H1 (cell line): ENCODE measurements around the gene SRRM5. TPM values are rescaled to one million over a fixed set of nuclear protein-coding genes. Genes with fewer than 3 reads are reported as not detected.

Source experiments
- CTCF ChIA-PET: fragments of 300-600 bp; sonication (Branson Sonifier 250); formaldehyde crosslinking; loops from one replicate; lab custom pipeline; 2021; ENCODE audit not compliant: partially characterized antibody; lab: Charles Lee
- POLR2A ChIA-PET: fragments of 300-600 bp; sonication (Branson Sonifier 250); formaldehyde crosslinking; loops from one replicate; lab custom pipeline; 2021; ENCODE audit warnings: inconsistent platforms; ENCODE audit not compliant: partially characterized antibody; lab: Charles Lee
- DNase-seq, 2 experiments: peaks; one replicate each; pipeline versions ENCODE4 v3.0.0 to v3.0.0-alpha.2; 2010 to 2022; ENCODE audit warnings: low spot score in 2 of 2, low read depth in 1 of 2, mixed read lengths in 1 of 2
- FAIRE-seq: peaks from 2 replicates; lab custom pipeline; 2011; peaks lifted over from hg19 to GRCh38; lab: Jason Lieb, UNC
- H2AFZ ChIP-seq: 2 replicates; pipeline ENCODE4 v1.8.1; 2012; ENCODE audit warnings: low read length, inconsistent platforms
- H2AK5ac ChIP-seq: 2 replicates; pipeline ENCODE4 v1.6.1; 2013; ENCODE audit warnings: low read depth, low read length
- H2BK120ac ChIP-seq: replicated peaks from 2 replicates; pipeline ENCODE3; 2013; ENCODE audit warnings: low read depth, low read length, inconsistent platforms
- H2BK12ac ChIP-seq: 2 replicates; pipeline ENCODE4 v1.6.1; 2013; ENCODE audit warnings: low read depth, low read length
- H2BK15ac ChIP-seq: 2 replicates; pipeline ENCODE4 v1.6.1; 2013; ENCODE audit warnings: low read length
- H2BK20ac ChIP-seq: 2 replicates; pipeline ENCODE4 v1.6.1; 2013; ENCODE audit warnings: low read length
- H2BK5ac ChIP-seq: 2 replicates; pipeline ENCODE4 v1.6.1; 2013; ENCODE audit warnings: low read depth, low read length
- H3K14ac ChIP-seq: 2 replicates; pipeline ENCODE4 v1.6.1; 2013; ENCODE audit warnings: inconsistent platforms; ENCODE audit not compliant: insufficient read length
- H3K18ac ChIP-seq: 2 replicates; pipeline ENCODE4 v1.6.1; 2013; ENCODE audit warnings: low read length; ENCODE audit errors: extremely low read depth
- H3K23ac ChIP-seq: 2 replicates; pipeline ENCODE4 v1.6.1; 2013; ENCODE audit warnings: inconsistent platforms; ENCODE audit not compliant: insufficient read length
- H3K23me2 ChIP-seq: 2 replicates; pipeline ENCODE4 v1.6.1; 2013; ENCODE audit warnings: low read depth, low read length
- H3K27ac ChIP-seq: 2 replicates; pipeline ENCODE4 v1.6.1; 2011; ENCODE audit warnings: low read depth, low read length, inconsistent platforms
- H3K27me3 ChIP-seq, 4 experiments: replicated peaks in 1 of 4; 1 replicate in 1 of 4; 2 replicates in 3 of 4; pipeline versions ENCODE4 v1.6.1 to v1.8.1; 2011 to 2013; ENCODE audit warnings: low read length in 3 of 4, mild to moderate bottlenecking in 3 of 4, inconsistent platforms in 2 of 4, mixed read lengths in 2 of 4, moderate library complexity in 1 of 4; ENCODE audit not compliant: control insufficient read depth in 3 of 4, insufficient read depth in 3 of 4; ENCODE audit errors: extremely low read depth in 1 of 4
- H3K36me3 ChIP-seq, 4 experiments: 2 replicates each; pipeline versions ENCODE4 v1.6.1 to v1.8.1; 2011 to 2013; ENCODE audit warnings: mild to moderate bottlenecking in 4 of 4, low read length in 3 of 4, moderate library complexity in 2 of 4, control low read depth in 1 of 4, inconsistent platforms in 1 of 4; ENCODE audit not compliant: insufficient read depth in 4 of 4, control insufficient read depth in 2 of 4
- H3K4ac ChIP-seq: replicated peaks from 2 replicates; pipeline ENCODE3; 2013; ENCODE audit warnings: low read length, low read depth, mixed read lengths, inconsistent platforms; ENCODE audit not compliant: insufficient read length
- H3K4me1 ChIP-seq, 4 experiments: replicated peaks in 1 of 4; 1 replicate in 1 of 4; 2 replicates in 3 of 4; pipeline versions ENCODE4 v1.6.1 to v1.8.1; 2011 to 2013; ENCODE audit warnings: low read length in 3 of 4, inconsistent platforms in 2 of 4, mixed read lengths in 1 of 4; ENCODE audit not compliant: insufficient read depth in 4 of 4, control insufficient read depth in 3 of 4
- H3K4me2 ChIP-seq, 2 experiments: 2 replicates each; pipeline versions ENCODE4 v1.6.1 to v1.8.1; 2011 to 2013; ENCODE audit warnings: low read depth in 2 of 2, low read length in 2 of 2, control low read depth in 1 of 2, inconsistent platforms in 1 of 2, mild to moderate bottlenecking in 1 of 2; ENCODE audit not compliant: insufficient read depth in 1 of 2
- H3K4me3 ChIP-seq, 4 experiments: fragments of 200-600, 300-600 bp in 1 of 4; sonication (generic), shearing (Covaris generic), sonication (Bioruptor Twin) in 1 of 4; 2 replicates each; pipeline versions ENCODE4 v1.5.1 to v1.8.1; 2011 to 2016; ENCODE audit warnings: low read length in 4 of 4, low read depth in 3 of 4, control low read depth in 2 of 4, inconsistent platforms in 2 of 4, mild to moderate bottlenecking in 2 of 4, mixed read lengths in 1 of 4, moderate library complexity in 1 of 4; ENCODE audit not compliant: insufficient read depth in 2 of 4; ENCODE audit errors: extremely low read depth in 1 of 4
- H3K56ac ChIP-seq: replicated peaks from 2 replicates; pipeline ENCODE3; 2013; ENCODE audit warnings: low read depth, mild to moderate bottlenecking, mixed read lengths, low read length, inconsistent platforms; ENCODE audit not compliant: insufficient read length
- H3K79me1 ChIP-seq: 2 replicates; pipeline ENCODE4 v1.6.1; 2013; ENCODE audit warnings: low read depth, low read length, control low read depth
- H3K79me2 ChIP-seq, 2 experiments: 2 replicates each; pipeline versions ENCODE4 v1.6.1 to v1.8.1; 2012 to 2013; ENCODE audit warnings: low read length in 2 of 2, mild to moderate bottlenecking in 2 of 2, inconsistent platforms in 1 of 2; ENCODE audit not compliant: insufficient read depth in 2 of 2, control insufficient read depth in 1 of 2
- H3K9ac ChIP-seq, 4 experiments: replicated peaks in 1 of 4; 1 replicate in 1 of 4; 2 replicates in 3 of 4; pipeline versions ENCODE4 v1.6.1 to v1.8.1; 2011 to 2013; ENCODE audit warnings: low read depth in 3 of 4, low read length in 3 of 4, control low read depth in 2 of 4, mild to moderate bottlenecking in 2 of 4, moderate library complexity in 2 of 4, inconsistent platforms in 1 of 4; ENCODE audit errors: extremely low read depth in 1 of 4
- H3K9me3 ChIP-seq, 2 experiments: 2 replicates each; pipeline versions ENCODE4 v1.6.1 to v1.8.1; 2012 to 2013; ENCODE audit warnings: mild to moderate bottlenecking in 2 of 2, moderate library complexity in 2 of 2, control low read depth in 1 of 2, inconsistent platforms in 1 of 2, low read depth in 1 of 2, low read length in 1 of 2, mixed read lengths in 1 of 2; ENCODE audit not compliant: insufficient read depth in 2 of 2
- H4K20me1 ChIP-seq, 2 experiments: replicated peaks in 1 of 2; 2 replicates each; pipeline versions ENCODE3 to v1.8.1; 2011 to 2013; ENCODE audit warnings: inconsistent platforms in 2 of 2, low read length in 2 of 2, mild to moderate bottlenecking in 1 of 2; ENCODE audit not compliant: insufficient read depth in 2 of 2, control insufficient read depth in 1 of 2
- H4K5ac ChIP-seq: 2 replicates; pipeline ENCODE4 v1.6.1; 2013; ENCODE audit warnings: low read length, low read depth, mixed read lengths, inconsistent platforms; ENCODE audit not compliant: insufficient read length
- H4K8ac ChIP-seq: 2 replicates; pipeline ENCODE4 v1.8.0; 2013; ENCODE audit warnings: mild to moderate bottlenecking, moderate library complexity, low read length, inconsistent platforms; ENCODE audit not compliant: insufficient read depth; ENCODE audit errors: extremely low read depth
- H4K91ac ChIP-seq: replicated peaks from 2 replicates; pipeline ENCODE3; 2013; ENCODE audit warnings: low read length, mixed read lengths, inconsistent platforms; ENCODE audit not compliant: insufficient read length
- RBBP5 ChIP-seq: IDR thresholded peaks from 2 replicates; pipeline ENCODE4 v1.7.1; 2012; ENCODE audit warnings: low read depth, mild to moderate bottlenecking, inconsistent platforms, low read length, moderate library complexity, borderline replicate concordance
- TAF7 ChIP-seq: optimal IDR thresholded peaks from 2 replicates; pipeline ENCODE3; 2011; ENCODE audit warnings: low read depth, mild to moderate bottlenecking, inconsistent platforms, low read length, moderate library complexity, borderline replicate concordance
- YY1 ChIP-seq: IDR thresholded peaks from 2 replicates; pipeline ENCODE4 v1.6.1; 2011; ENCODE audit warnings: low read depth, mild to moderate bottlenecking, low read length
- WGBS, 2 experiments: shearing (Covaris generic) in 1 of 2; methylation state at CpG; one replicate each; pipeline versions ENCODE4 v1.1.6 to v1.1.7; 2013 to 2015; ENCODE audit warnings: low lambda C conversion rate in 2 of 2, mixed read lengths in 2 of 2, inconsistent platforms in 1 of 2, low coverage in 1 of 2, missing lambda C conversion rate in 1 of 2; ENCODE audit not compliant: insufficient replicate concordance in 2 of 2, insufficient coverage in 1 of 2, insufficient read length in 1 of 2; ENCODE audit errors: extremely low coverage in 1 of 2, missing lambda C conversion rate in 1 of 2; 5-methylcytosine and 5-hydroxymethylcytosine counted together
- polyA plus RNA-seq, 7 experiments: library from polyadenylated mRNA; depleted of rRNA in 3 of 7; stranded (reverse) in 5 of 7; unstranded in 2 of 7; fragments of >200 nt in 5 of 7; fragments of 200-250 nt in 2 of 7; gene quantifications; 1 replicate in 5 of 7; 2 replicates in 1 of 7; 4 replicates in 1 of 7; pipeline versions ENCODE4 v1.2.1 to v1.2.3, GENCODE V29; 2011 to 2013; ENCODE audit warnings: missing spikeins in 2 of 7, mixed read lengths in 2 of 7
- total RNA-seq: library from RNA; stranded (reverse); fragmentation: NEBNext Ultra II Directional; extraction: Animal tissue kit (Norgen Biotek cat#: 25700); gene quantifications from 2 replicates; pipeline ENCODE4 v1.2.1, GENCODE V29; 2021

Gene SRRM5
- total and polyA plus RNA-seq, 2 of the 8 experiments (the other 6 are each of a cell fraction or from before 2014, with no cell fraction given), result 0.06 to 0.11 TPM

DNA sequence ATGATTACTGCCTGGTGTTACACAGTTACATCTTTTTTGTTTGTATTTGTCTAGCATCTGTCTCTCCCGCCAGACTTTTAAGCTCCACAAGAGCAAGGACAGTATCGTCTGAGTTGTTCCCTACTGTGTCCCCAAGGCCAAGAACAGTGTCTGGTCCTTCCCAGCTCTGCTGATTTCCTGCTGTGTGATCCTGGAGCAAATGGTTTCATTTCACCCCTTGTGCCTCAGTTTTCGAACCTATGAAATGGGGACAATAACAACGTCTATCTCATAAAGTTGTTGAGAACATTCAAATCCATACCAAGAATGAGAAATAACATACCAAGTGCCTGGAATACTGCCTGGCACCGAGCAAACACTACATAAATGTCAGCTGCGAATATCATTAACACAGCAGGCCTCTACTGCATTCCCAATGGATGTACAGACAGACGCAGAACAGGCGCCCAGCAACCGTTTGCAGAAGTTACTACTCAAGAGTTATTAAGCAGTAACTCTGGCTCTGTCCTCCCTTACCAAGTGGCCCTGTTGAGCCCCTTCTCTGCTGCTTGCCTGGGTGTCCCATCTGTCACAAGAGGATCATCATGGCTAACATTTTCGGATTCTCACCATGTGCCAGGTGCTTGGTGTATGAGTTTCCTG lies 48.0 kb upstream of the SRRM5 start:
- Histone ChIP-seq H2BK120ac (no peak overlapping the region), H4K91ac (no peak overlapping the region), H3K23me2 (no peaks in the 10 kb centered on the region), H4K8ac (no peak overlapping the region), H3K4ac (no peak overlapping the region), H3K36me3 (peaks cover 0 to 8% (median 0%) of the 10 kb centered on the region in 4 experiments; a peak in 1 of 8 replicates), H2AK5ac (no peak overlapping the region), H3K9me3 (no peaks in the 10 kb centered on the region), H2BK5ac (no peak overlapping the region), H3K14ac (no peak overlapping the region), H2AFZ (no peak overlapping the region), H2BK15ac (no peak overlapping the region), H3K9ac (no peak overlapping the region), H3K4me1 (no peaks in the 10 kb centered on the region), H3K23ac (no peak overlapping the region), H3K27ac (no peak overlapping the region), H2BK20ac (no peak overlapping the region), H3K4me2 (no peak overlapping the region), H3K79me2 (peaks cover 0 to 2% of the 10 kb centered on the region in 2 experiments; a peak in 1 of 4 replicates), H4K20me1 (peaks cover 0 to 8% of the 10 kb centered on the region in 2 experiments), H3K18ac (no peak overlapping the region), H3K27me3 (no peaks in the 10 kb centered on the region), H4K5ac (no peak overlapping the region), H3K56ac (no peak overlapping the region), H2BK12ac (no peak overlapping the region), H3K4me3 (no peak overlapping the region), H3K79me1 (no peaks in the 10 kb centered on the region; the same call in 1 of the 2 replicates)
- DNase-seq (no peak), FAIRE-seq (no peak)
- CTCF ChIA-PET, result interaction anchor here (0.6 to 9.3 kb wide), 5 partner anchors 9 to 480 kb away, joined by 3 to 82 read pairs (median 4); no protein-coding TSS in a partner anchor
- 91% methylated on average over 10 of the region's 10 CpGs; no CpG with 5 or more reads in 1 of the 2 experiments for WGBS, 2 experiments
- POLR2A ChIA-PET, result interaction anchor here (0.9 to 1.7 kb wide), 4 partner anchors 11 to 72 kb away, joined by 3 to 5 read pairs (median 4); partner anchors contain the start of genes IRGQ, XRCC1 and ZNF576
- TF ChIP-seq YY1, result no peak
- no peak for TF ChIP-seq RBBP5
- no peak for TF ChIP-seq TAF7
